T-helper 17 cell (primary cell): ENCODE results near the gene AKAP8. TPM values are rescaled to one million over a fixed set of nuclear protein-coding genes. Genes with fewer than 3 reads are reported as not detected.
"Not testable (repeated sequence)": the region's sequence is repeated elsewhere in the genome, so short reads cannot be mapped to it uniquely, and the experiment has no call there.

Source experiments
- ATAC-seq: fragments of 150-1000 bp; cut with Tn5 transposase; 2 replicates; pipeline ENCODE4 v1.10.0; 2021; ENCODE audit warnings: mild to moderate bottlenecking, moderate library complexity
- DNase-seq, 3 donors: peaks; one replicate each; pipeline versions ENCODE4 v3.0.0 to v3.0.0-alpha.2; 2020 to 2021
- H3K9me3 ChIP-seq: one replicate; pipeline ENCODE4 v1.7.0; 2013; ENCODE audit warnings: low read length, mild to moderate bottlenecking; ENCODE audit not compliant: control insufficient read depth, poor library complexity, severe bottlenecking
- H3K27ac Mint-ChIP-seq: one replicate; pipeline ENCODE4 v1.8.0; 2022; ENCODE audit warnings: mild to moderate bottlenecking, moderate library complexity, mixed read lengths
- H3K27me3 Mint-ChIP-seq: one replicate; pipeline ENCODE4 v1.8.0; 2022; ENCODE audit warnings: mixed read lengths
- H3K36me3 Mint-ChIP-seq: one replicate; pipeline ENCODE4 v1.8.0; 2022; ENCODE audit warnings: low read depth, mixed read lengths
- H3K4me1 Mint-ChIP-seq: one replicate; pipeline ENCODE4 v1.8.0; 2022; ENCODE audit warnings: mild to moderate bottlenecking, mixed read lengths
- H3K4me3 Mint-ChIP-seq: one replicate; pipeline ENCODE4 v1.8.0; 2022; ENCODE audit warnings: mild to moderate bottlenecking, moderate library complexity, mixed read lengths
- total RNA-seq, 4 donors: library from RNA in 2 of 4; stranded (reverse) in 2 of 4; gene quantifications; one replicate each; pipeline ENCODE4 v1.2.3 and lab custom pipeline; 2022 to 2026

AKAP8 gene
- total RNA-seq, 2 donors from 2014 or later: 87.6 to 90.2 TPM

DNA sequence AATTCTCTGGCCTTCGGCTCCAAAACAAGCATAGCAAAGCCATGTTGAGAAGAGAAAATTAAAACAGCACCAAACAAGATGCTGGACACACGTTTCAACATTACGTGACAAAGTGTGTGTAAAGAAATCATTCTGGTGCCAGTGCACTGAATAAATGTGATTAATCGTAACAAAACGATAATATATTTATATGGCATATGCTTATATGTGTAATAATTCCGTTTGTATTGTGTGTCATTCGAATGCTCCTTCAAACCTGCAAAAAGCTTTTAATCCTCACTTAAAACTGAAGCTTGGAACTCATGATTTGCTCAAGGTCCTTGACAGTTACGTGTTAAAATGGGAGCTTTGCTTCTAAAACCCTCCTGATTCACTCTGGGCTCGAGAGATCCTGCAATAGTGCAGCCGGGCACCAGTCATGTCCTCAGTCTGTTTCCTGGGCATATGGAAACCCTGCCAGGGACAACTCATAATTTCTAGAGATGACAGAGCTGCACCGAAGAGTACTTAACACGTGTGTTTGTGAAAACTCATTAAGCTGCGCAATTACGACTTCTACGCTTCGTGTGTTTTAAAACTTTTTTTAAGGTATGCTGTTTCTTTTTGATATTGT lies 39.9 kb upstream of the AKAP8 start:
- Mint-ChIP-seq H3K4me1 (peaks cover 34% of the 10 kb centered on the region), H3K4me3 (peak overlapping the region; percentile 100), H3K27ac (peak overlapping the region; percentile 93), H3K27me3 (no peaks in the 10 kb centered on the region), H3K36me3 (peaks cover 2% of the 10 kb centered on the region)
- no peak for DNase-seq
- no peaks in the 10 kb centered on the region for H3K9me3 ChIP-seq
- no peak for ATAC-seq

DNA sequence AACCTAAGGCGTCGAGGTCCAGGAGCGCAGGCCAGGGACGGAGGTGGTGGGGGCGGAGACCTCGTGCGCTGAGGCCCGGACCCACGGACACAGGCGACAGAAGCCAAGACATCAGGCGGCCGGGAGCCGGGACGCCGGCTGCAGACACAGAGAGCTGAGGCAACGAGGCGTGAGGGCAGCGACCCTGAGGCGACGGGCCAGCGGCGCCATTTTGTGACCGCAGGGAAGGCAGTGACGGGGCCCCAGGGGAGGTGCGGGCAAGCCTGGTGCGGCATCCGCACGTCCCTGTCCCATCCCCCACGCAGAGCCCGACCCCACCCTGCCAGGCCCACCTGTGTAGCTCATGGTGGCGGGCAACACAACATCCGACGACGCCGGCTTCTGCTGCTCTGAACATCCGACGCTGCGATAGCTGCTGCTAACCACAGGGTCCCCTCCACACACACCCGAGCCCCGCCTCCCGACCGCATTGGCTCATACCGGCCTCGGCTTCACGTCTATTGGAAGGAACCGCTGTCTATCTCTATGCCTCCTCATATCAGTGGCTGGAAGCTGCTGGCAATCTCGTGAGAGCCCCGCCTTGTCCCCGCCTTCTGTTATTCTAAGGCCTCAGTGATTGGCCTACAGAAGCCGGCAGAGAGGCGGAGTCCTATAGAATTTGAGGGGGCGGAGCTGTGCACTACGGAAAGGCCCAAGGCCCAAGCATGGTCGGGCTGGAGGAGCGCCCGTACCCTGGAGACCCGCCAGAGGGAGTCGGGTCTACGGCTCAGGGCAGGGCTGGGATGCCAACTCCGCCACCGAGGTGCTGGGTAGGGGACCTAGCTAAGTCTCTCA lies 39.2 kb upstream of the AKAP8 start, which contains the start of gene AKAP8L:
Gene AKAP8L, minus strand, starts transcription at position 410 of the 834 bp plus-strand sequence. Its CDS starts 65 bp downstream, at position 345.
- peaks cover 2% of the 10 kb centered on the region for H3K36me3 Mint-ChIP-seq
- DNase-seq: peak; percentile 91 to 97 (median 93)
- H3K9me3 ChIP-seq: no peaks in the 10 kb centered on the region
- H3K4me1 Mint-ChIP-seq: peaks cover 35% of the 10 kb centered on the region
- peak; percentile 95 for ATAC-seq
- H3K27ac Mint-ChIP-seq: peak within 1 kb of the TSS; percentile 93
- no peaks in the 10 kb centered on the region for H3K27me3 Mint-ChIP-seq
- H3K4me3 Mint-ChIP-seq: peak within 1 kb of the TSS; percentile 100

DNA sequence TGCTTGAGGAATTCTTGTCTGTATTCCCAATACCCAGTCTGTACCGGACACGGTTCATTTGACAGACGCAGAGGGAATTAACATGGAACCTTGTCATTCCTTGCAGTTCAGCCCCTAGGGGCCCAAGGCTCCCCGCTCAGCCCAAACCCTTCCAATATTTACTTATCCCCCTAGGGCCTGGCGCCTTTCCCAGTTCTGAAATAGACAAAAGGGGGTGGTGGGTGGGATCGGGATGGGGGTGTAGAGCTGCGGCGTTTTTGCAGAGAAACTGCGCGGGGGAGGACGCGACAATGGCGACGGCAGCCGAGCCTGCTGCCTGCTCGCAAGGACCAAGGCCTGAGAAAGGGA lies 38.6 kb upstream of the AKAP8 start:
- Mint-ChIP-seq H3K36me3 (no peaks in the 10 kb centered on the region), H3K4me1 (peaks cover 37% of the 10 kb centered on the region), H3K27me3 (no peaks in the 10 kb centered on the region), H3K27ac (peak overlapping the region; percentile 93), H3K4me3 (peak overlapping the region; percentile 100)
- DNase-seq: no peak
- ATAC-seq: no peak
- no peaks in the 10 kb centered on the region for H3K9me3 ChIP-seq

GRCh38 chr19:15417699-15418098 lies 38.1 kb upstream of the AKAP8 start:
- ATAC-seq: no peak
- Mint-ChIP-seq H3K27me3 (no peaks in the 10 kb centered on the region), H3K27ac (peak overlapping the region; percentile 93), H3K36me3 (no peaks in the 10 kb centered on the region), H3K4me3 (peak overlapping the region; percentile 100), H3K4me1 (peaks cover 40% of the 10 kb centered on the region)
- no peaks in the 10 kb centered on the region for H3K9me3 ChIP-seq
- DNase-seq: no peak

DNA sequence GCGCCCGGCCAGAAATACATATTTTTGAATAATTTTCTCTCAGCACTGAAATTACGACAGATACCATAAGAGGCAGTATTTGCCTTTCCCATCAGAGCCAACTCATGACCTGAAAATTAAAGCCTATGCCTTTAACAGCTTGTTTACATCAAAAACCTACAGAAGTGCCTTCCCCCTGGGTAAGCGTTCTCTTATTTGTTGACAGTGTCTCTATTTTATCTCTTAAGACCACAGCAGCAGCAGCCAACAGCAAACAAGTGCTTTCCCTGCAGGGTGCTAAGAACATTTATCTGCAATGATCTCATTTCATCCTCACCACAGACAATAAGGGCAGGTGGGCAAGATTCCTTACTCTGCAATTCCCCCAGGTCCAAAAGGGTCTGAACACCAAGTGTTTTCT lies 33.2 kb upstream of the AKAP8 start:
- peaks cover 30% of the 10 kb centered on the region for H3K4me1 Mint-ChIP-seq
- peak overlapping the region; percentile 11 for H3K27ac Mint-ChIP-seq
- DNase-seq: no peak
- no peaks in the 10 kb centered on the region for H3K9me3 ChIP-seq
- ATAC-seq: no peak
- no peaks in the 10 kb centered on the region for H3K36me3 Mint-ChIP-seq
- H3K27me3 Mint-ChIP-seq: no peaks in the 10 kb centered on the region
- no peak overlapping the region for H3K4me3 Mint-ChIP-seq

- H3K27me3 Mint-ChIP-seq, H3K4me3 Mint-ChIP-seq, ATAC-seq, H3K36me3 Mint-ChIP-seq, DNase-seq, H3K27ac Mint-ChIP-seq, H3K9me3 ChIP-seq: not testable (repeated sequence)
- peaks cover 20% of the 10 kb centered on the region for H3K4me1 Mint-ChIP-seq
Measured at GRCh38 chr19:15411351-15411750, 31.8 kb upstream of the AKAP8 start.

DNA sequence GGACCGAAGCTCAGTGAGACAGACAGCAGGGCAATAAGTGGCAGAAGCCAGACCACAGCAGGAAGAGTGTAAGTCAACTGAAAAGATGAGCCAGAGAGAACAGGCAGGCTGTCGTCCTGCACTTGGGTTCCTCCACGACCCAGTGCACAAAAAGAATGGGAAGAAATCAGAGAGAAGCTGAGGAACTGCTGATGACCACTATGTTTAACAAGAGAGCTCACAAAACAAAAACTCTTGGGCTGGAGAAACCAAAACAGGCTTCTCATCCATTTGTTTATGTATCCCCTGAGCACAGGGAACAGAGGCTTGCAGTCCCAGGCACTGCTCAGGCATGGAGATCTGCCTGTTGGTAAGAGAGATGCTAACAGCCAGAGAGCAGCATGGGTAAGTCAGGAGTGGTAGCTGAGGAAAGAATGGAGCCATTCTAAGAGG lies 25.2 kb upstream of the AKAP8 start:
- Mint-ChIP-seq H3K27me3 (no peaks in the 10 kb centered on the region), H3K4me3 (peak overlapping the region; percentile 63), H3K27ac (peak overlapping the region; percentile 83), H3K4me1 (peaks cover 20% of the 10 kb centered on the region), H3K36me3 (peaks cover 2% of the 10 kb centered on the region)
- H3K9me3 ChIP-seq: no peaks in the 10 kb centered on the region
- DNase-seq (no peak), ATAC-seq (no peak)

- peaks cover 20% of the 10 kb centered on the region for H3K4me1 Mint-ChIP-seq
- no peak for ATAC-seq
- peak overlapping the region; percentile 83 for H3K27ac Mint-ChIP-seq
- no peaks in the 10 kb centered on the region for H3K27me3 Mint-ChIP-seq
- H3K36me3 Mint-ChIP-seq: peaks cover 2% of the 10 kb centered on the region
- peak overlapping the region; percentile 63 for H3K4me3 Mint-ChIP-seq
- no peaks in the 10 kb centered on the region for H3K9me3 ChIP-seq
- no peak for DNase-seq
Measured at GRCh38 chr19:15404097-15404779, 24.7 kb upstream of the AKAP8 start.

DNA sequence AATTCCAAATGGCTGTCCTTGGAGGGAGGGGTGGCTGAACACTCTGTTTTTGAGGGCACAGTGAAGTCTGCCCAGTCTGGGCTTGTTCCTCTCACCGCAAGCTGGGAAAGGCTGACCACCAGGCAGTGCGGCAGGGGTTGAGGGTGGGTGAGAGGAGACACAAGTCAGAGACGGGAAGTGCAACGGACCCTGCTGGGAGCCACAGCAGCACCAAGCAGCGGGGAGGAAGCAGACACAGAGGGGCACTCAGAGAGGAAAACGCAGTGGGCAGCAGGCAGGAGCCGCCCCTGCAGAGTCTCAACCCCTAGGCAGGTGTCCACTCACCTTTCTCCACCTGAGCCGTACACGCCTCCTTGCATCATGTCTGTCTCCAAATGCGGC lies 23.6 kb upstream of the AKAP8 start:
- DNase-seq: no peak
- no peak overlapping the region for H3K4me3 Mint-ChIP-seq
- H3K36me3 Mint-ChIP-seq: peaks cover 2% of the 10 kb centered on the region
- peaks cover 20% of the 10 kb centered on the region for H3K4me1 Mint-ChIP-seq
- H3K27ac Mint-ChIP-seq: no peak overlapping the region
- H3K27me3 Mint-ChIP-seq: no peaks in the 10 kb centered on the region
- no peak for ATAC-seq
- H3K9me3 ChIP-seq: no peaks in the 10 kb centered on the region

GRCh38 chr19:15402411-15403150 lies 23.0 kb upstream of the AKAP8 start:
- DNase-seq: no peak
- no peak for ATAC-seq
- peaks cover 17% of the 10 kb centered on the region for H3K4me1 Mint-ChIP-seq
- peaks cover 2% of the 10 kb centered on the region for H3K36me3 Mint-ChIP-seq
- H3K9me3 ChIP-seq: no peaks in the 10 kb centered on the region
- no peak overlapping the region for H3K27ac Mint-ChIP-seq
- H3K27me3 Mint-ChIP-seq: no peaks in the 10 kb centered on the region
- H3K4me3 Mint-ChIP-seq: no peak overlapping the region

DNA sequence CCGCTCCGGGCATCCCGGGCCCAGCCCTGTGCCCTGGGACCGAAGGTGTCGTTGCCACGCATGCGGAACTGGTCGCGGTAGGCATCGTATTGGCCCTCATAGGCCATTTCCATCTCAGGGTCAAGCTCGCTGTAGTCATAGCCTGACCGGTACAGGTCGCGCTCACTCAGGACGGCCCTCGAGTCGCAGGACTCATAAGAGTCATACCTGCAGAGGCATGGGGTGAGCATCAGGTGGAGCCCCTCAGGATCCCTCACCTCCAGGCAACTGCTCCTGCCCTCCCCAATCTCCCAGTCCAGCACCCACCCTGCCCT lies 21.8 kb upstream of the AKAP8 start:
- no peak overlapping the region for H3K27ac Mint-ChIP-seq
- no peak overlapping the region for H3K4me3 Mint-ChIP-seq
- DNase-seq (no peak), ATAC-seq (no peak)
- H3K27me3 Mint-ChIP-seq: no peaks in the 10 kb centered on the region
- H3K36me3 Mint-ChIP-seq: peaks cover 4% of the 10 kb centered on the region
- H3K9me3 ChIP-seq: no peaks in the 10 kb centered on the region
- H3K4me1 Mint-ChIP-seq: peaks cover 22% of the 10 kb centered on the region

DNA sequence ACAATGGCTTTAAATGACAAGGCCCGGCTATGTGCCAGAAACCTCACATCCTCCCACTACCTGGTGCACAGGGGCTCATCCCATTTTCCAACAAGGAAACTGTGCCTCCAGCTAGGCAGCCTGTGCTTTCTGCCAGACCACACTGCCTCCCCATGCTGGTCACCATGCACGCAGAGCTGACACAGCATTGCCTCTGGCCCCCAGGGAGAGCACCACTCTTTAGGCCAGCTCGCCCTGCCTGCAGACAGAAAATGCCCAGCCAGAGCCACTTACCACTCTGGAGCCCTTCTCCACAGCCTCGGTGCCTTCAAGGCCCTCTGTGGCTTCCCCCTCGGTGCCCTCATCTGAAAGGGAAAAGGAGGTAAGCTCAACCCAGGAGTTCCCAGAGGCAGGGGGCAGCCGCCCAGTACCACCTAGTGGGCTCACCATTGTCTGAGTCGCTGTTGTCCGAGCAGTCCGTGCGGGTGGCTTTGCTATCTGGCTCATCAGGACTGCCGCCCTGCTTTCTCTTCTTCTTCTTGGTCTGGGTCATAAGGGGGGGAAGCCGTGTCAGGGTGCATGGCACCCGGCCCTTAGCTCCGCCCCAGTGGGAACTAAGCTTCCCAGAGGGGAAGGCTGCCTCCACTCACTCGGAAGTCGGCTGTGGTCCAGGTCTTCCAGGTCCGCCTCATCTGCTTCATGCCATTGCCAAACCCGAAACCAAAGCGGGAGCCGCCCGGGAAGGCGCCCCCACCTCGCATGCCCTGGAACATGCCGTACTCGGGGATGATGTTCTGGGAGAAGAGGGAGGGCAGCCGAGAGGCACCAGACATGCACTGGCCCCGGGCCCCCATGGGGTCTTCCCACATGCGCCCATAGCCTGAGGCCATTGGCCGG lies 21.2 kb upstream of the AKAP8 start:
- no peak for DNase-seq

More for the DNA sequence above, 21.2 kb upstream of the AKAP8 start:
- no peak overlapping the region for H3K27ac Mint-ChIP-seq
- H3K4me1 Mint-ChIP-seq: peaks cover 21% of the 10 kb centered on the region
- no peak overlapping the region for H3K4me3 Mint-ChIP-seq
- peaks cover 7% of the 10 kb centered on the region for H3K36me3 Mint-ChIP-seq
- H3K9me3 ChIP-seq: no peaks in the 10 kb centered on the region
- no peak for ATAC-seq
- no peaks in the 10 kb centered on the region for H3K27me3 Mint-ChIP-seq
